GM18909 (cell line): Measurements from ENCODE around the gene CACHD1.

Experiments
- ATAC-seq: cut with Tn5 transposase; IDR thresholded peaks from one replicate; pipeline ENCODE4 v1.9.1; 2021; ENCODE audit warnings: mild to moderate bottlenecking; ENCODE audit not compliant: unreplicated experiment, poor library complexity

Gene CACHD1

GRCh38 chr1:64631346-64632034 is 161.6 kb downstream of the CACHD1 start:
- ATAC-seq = no peak

- no peak for ATAC-seq
Observed at GRCh38 chr1:64632936-64633335, 163.0 kb downstream of the CACHD1 start.

GRCh38 chr1:64645735-64646134 is 175.8 kb downstream of the CACHD1 start:
- ATAC-seq = no peak

GRCh38 chr1:64650411-64650810 is 180.5 kb downstream of the CACHD1 start:
- ATAC-seq = no peak

GRCh38 chr1:64651841-64652240 is 181.9 kb downstream of the CACHD1 start:
- no peak for ATAC-seq

GRCh38 chr1:64653466-64653865 is 183.5 kb downstream of the CACHD1 start:
- no peak for ATAC-seq

- no peak for ATAC-seq
Observed at GRCh38 chr1:64654519-64655341, 184.8 kb downstream of the CACHD1 start.

- no peak for ATAC-seq
Observed at GRCh38 chr1:64655861-64656260, 185.9 kb downstream of the CACHD1 start.

GRCh38 chr1:64659478-64660138 is 189.7 kb downstream of the CACHD1 start:
- ATAC-seq = no peak

GRCh38 chr1:64663668-64664067 is 193.7 kb downstream of the CACHD1 start:
- ATAC-seq = no peak

- ATAC-seq = no peak
Observed at GRCh38 chr1:64664299-64664698, 194.4 kb downstream of the CACHD1 start.

- no peak for ATAC-seq
Observed at GRCh38 chr1:64669098-64669675, 199.3 kb downstream of the CACHD1 start.

- ATAC-seq = no peak
Observed at GRCh38 chr1:64675718-64676345, 205.9 kb downstream of the CACHD1 start.

GRCh38 chr1:64676386-64676785 is 206.5 kb downstream of the CACHD1 start:
- ATAC-seq = no peak

GRCh38 chr1:64677532-64677931 is 207.6 kb downstream of the CACHD1 start:
- no peak for ATAC-seq

- no peak for ATAC-seq
Observed at GRCh38 chr1:64678366-64678765, 208.4 kb downstream of the CACHD1 start.

- ATAC-seq = no peak
Observed at GRCh38 chr1:64679177-64679576, 209.2 kb downstream of the CACHD1 start.

GRCh38 chr1:64680599-64680998 is 210.7 kb downstream of the CACHD1 start:
- ATAC-seq = no peak

GRCh38 chr1:64681043-64681442 is 211.1 kb downstream of the CACHD1 start:
- no peak for ATAC-seq

- ATAC-seq = no peak
Observed at GRCh38 chr1:64683419-64683818, 213.5 kb downstream of the CACHD1 start.
